Measurements from ENCODE around the gene PCK2.

- no peak for TF ChIP-seq EP300 (IDR thresholded peaks at IDR 0.05)
- no peak for TF ChIP-seq RAD21 (conservative IDR thresholded peaks at IDR 0.05 in 1 of 2, IDR thresholded peaks at IDR 0.05 in 1 of 2)
- TF ChIP-seq CTCF (IDR thresholded peaks at IDR 0.05): no peak
- TF ChIP-seq PHF8 (IDR thresholded peaks at IDR 0.05; ENCODE audit: borderline replicate concordance, low read depth): no peak
- no peak for TF ChIP-seq CHD2 (IDR thresholded peaks at IDR 0.05; ENCODE audit: low read length, partially characterized antibody)
- TF ChIP-seq SREBF2 (IDR thresholded peaks at IDR 0.05): no peak
- no peak for TF ChIP-seq SMC3 (IDR thresholded peaks at IDR 0.05)
These were observed 36.2 kb upstream of the PCK2 start for GRCh38 chr14:24057867-24058259.

All from A549 (cell line).